Small intestine (tissue), 16 donors: ENCODE results near the gene FEM1B. TPM values are rescaled to one million over a fixed set of nuclear protein-coding genes. Genes with fewer than 3 reads are reported as not detected.

ENCODE experiments used
- DNase-seq, 2 donors: peaks; one replicate each; pipeline versions ENCODE4 v3.0.0 to v3.0.0-alpha.2; 2013
- FAIRE-seq: peaks from 2 replicates; lab custom pipeline; 2012; peaks lifted over from hg19 to GRCh38; lab: Jason Lieb, UNC
- H3K27ac ChIP-seq, 3 donors: one replicate each; pipeline ENCODE4 v1.5.1; 2013; ENCODE audit warnings: low read length in 2 of 3, mild to moderate bottlenecking in 2 of 3, control low read depth in 1 of 3, inconsistent platforms in 1 of 3, low read depth in 1 of 3, moderate library complexity in 1 of 3
- H3K27me3 ChIP-seq, 3 donors: one replicate each; pipeline ENCODE4 v1.6.1; 2013; ENCODE audit warnings: low read length in 3 of 3, inconsistent platforms in 1 of 3; ENCODE audit not compliant: control insufficient read depth in 3 of 3, insufficient read depth in 3 of 3
- H3K36me3 ChIP-seq, 3 donors: one replicate each; pipeline ENCODE4 v1.6.1; 2013; ENCODE audit warnings: low read length in 3 of 3, inconsistent platforms in 1 of 3, low read depth in 1 of 3, mild to moderate bottlenecking in 1 of 3, moderate library complexity in 1 of 3; ENCODE audit not compliant: control insufficient read depth in 3 of 3, insufficient read depth in 2 of 3
- H3K4me1 ChIP-seq, 3 donors: one replicate each; pipeline ENCODE4 v1.6.1; 2013; ENCODE audit warnings: low read length in 2 of 3, inconsistent platforms in 1 of 3, low read depth in 1 of 3, mild to moderate bottlenecking in 1 of 3, moderate library complexity in 1 of 3; ENCODE audit not compliant: control insufficient read depth in 3 of 3, insufficient read depth in 2 of 3
- H3K4me3 ChIP-seq, 3 donors: one replicate each; pipeline ENCODE4 v1.5.1; 2013; ENCODE audit warnings: low read length in 3 of 3, control low read depth in 1 of 3, inconsistent platforms in 1 of 3, low read depth in 1 of 3, mild to moderate bottlenecking in 1 of 3, moderate library complexity in 1 of 3
- H3K9me3 ChIP-seq, 2 donors: one replicate each; pipeline ENCODE4 v1.6.1; 2013; ENCODE audit warnings: low read depth in 1 of 2, low read length in 1 of 2; ENCODE audit not compliant: control insufficient read depth in 2 of 2, insufficient read depth in 1 of 2
- WGBS, 3 donors: extraction: QIAGEN DNeasy Blood & Tissue Kit; methylation state at CpG; one replicate each; pipeline ENCODE4 v1.1.7; 2013; 5-methylcytosine and 5-hydroxymethylcytosine counted together
- long read RNA-seq, 10 donors: transcript quantifications; one replicate each; lab custom pipeline, GENCODE V29; 2026
- polyA plus RNA-seq, 4 donors: library from polyadenylated mRNA; stranded (reverse) in 3 of 4; unstranded in 1 of 4; fragments of 200-250 nt in 3 of 4; fragments of 120-200 nt in 1 of 4; gene quantifications; one replicate each; pipeline versions ENCODE4 v1.2.1 to v1.2.3, GENCODE V29; 2013
- donor health status: healthy with polysubstance abuse.
- donor health status: control.
- donor health status: control.
- donor health status: Bipolar disorder and iron deficiency.
- donor health status: healthy.

FEM1B gene
- 10 to 100 TPM; 11.3 to 54.7 (median 13.6) TPM for polyA plus RNA-seq
- long read RNA-seq, donor 1 = 0 reads
- long read RNA-seq, donor 2, full-length matches to known transcripts = 5 of 5 reads
- long read RNA-seq, donor 2, partial matches to known transcripts = 0 of 5 reads
- long read RNA-seq, donor 2, other reads (novel, unspliced or antisense) = 0 of 5 reads
- long read RNA-seq, donor 3, full-length matches to known transcripts = 12 of 18 reads
- long read RNA-seq, donor 3, partial matches to known transcripts = 6 of 18 reads
- long read RNA-seq, donor 3, other reads (novel, unspliced or antisense) = 0 of 18 reads
- long read RNA-seq, donor 4 = 0 reads
- long read RNA-seq, donor 5 = 0 reads
- long read RNA-seq, donor 6, full-length matches to known transcripts = 15 of 15 reads
- long read RNA-seq, donor 6, partial matches to known transcripts = 0 of 15 reads
- long read RNA-seq, donor 6, other reads (novel, unspliced or antisense) = 0 of 15 reads
- long read RNA-seq, donor 7, full-length matches to known transcripts = 15 of 15 reads
- long read RNA-seq, donor 7, partial matches to known transcripts = 0 of 15 reads
- long read RNA-seq, donor 7, other reads (novel, unspliced or antisense) = 0 of 15 reads
- long read RNA-seq, donor 8, full-length matches to known transcripts = 1 of 1 reads
- long read RNA-seq, donor 8, partial matches to known transcripts = 0 of 1 reads
- long read RNA-seq, donor 8, other reads (novel, unspliced or antisense) = 0 of 1 reads
- long read RNA-seq, donor 9, full-length matches to known transcripts = 1 of 1 reads
- long read RNA-seq, donor 9, partial matches to known transcripts = 0 of 1 reads
- long read RNA-seq, donor 9, other reads (novel, unspliced or antisense) = 0 of 1 reads
- long read RNA-seq, donor 10, full-length matches to known transcripts = 17 of 17 reads
- long read RNA-seq, donor 10, partial matches to known transcripts = 0 of 17 reads
- long read RNA-seq, donor 10, other reads (novel, unspliced or antisense) = 0 of 17 reads

- Histone ChIP-seq H3K4me1 (peaks cover 1 to 44% (median 9%) of the 10 kb centered on the region in 3 donors), H3K27me3 (no peaks in the 10 kb centered on the region), H3K36me3 (peaks cover 0 to 3% (median 0%) of the 10 kb centered on the region in 3 donors), H3K9me3 (no peaks in the 10 kb centered on the region), H3K27ac (peak within 1 kb of the TSS; percentile 90 to 99 (median 95)), H3K4me3 (peak within 1 kb of the TSS; percentile 72 to 95 (median 88))
- peak; percentile 94 to 98 for DNase-seq
- WGBS, 3 donors = 0% methylated on average over 63 to 85 of the region's 85 CpGs
- no peak for FAIRE-seq
Observed at GRCh38 chr15:68277603-68278344, at the start of gene FEM1B. Gene FEM1B (plus strand): TSS chr15:68277745. CDS start chr15:68278418, 673 bp downstream.

- H3K27ac ChIP-seq = peak overlapping the region in 1 of 3 donors; percentile 89
- H3K36me3 ChIP-seq = peaks cover 0 to 9% (median 0%) of the 10 kb centered on the region in 3 donors
- DNase-seq (peak; percentile 27 to 54), FAIRE-seq (no peak)
- H3K27me3 ChIP-seq = no peaks in the 10 kb centered on the region
- H3K9me3 ChIP-seq = peaks cover 0 to 3% of the 10 kb centered on the region in 2 donors
- WGBS, 3 donors = 13 to 34% (median 21%) methylated on average over 25 of the region's 25 CpGs
- H3K4me3 ChIP-seq = peak overlapping the region; percentile 9 to 82 (median 71)
- H3K4me1 ChIP-seq = peaks cover 0 to 36% (median 12%) of the 10 kb centered on the region in 3 donors
Observed at GRCh38 chr15:68228143-68228970, 49.2 kb upstream of the FEM1B start.

GRCh38 chr15:68228971-68229385, 48.6 kb upstream of the FEM1B start:
- peaks cover 0 to 6% (median 0%) of the 10 kb centered on the region in 3 donors for H3K36me3 ChIP-seq
- peaks cover 0 to 42% (median 15%) of the 10 kb centered on the region in 3 donors for H3K4me1 ChIP-seq
- WGBS, 3 donors = 1% methylated on average over 18 to 39 of the region's 39 CpGs
- DNase-seq (no peak), FAIRE-seq (no peak)
- H3K9me3 ChIP-seq = peaks cover 0 to 3% of the 10 kb centered on the region in 2 donors
- no peaks in the 10 kb centered on the region for H3K27me3 ChIP-seq
- H3K27ac ChIP-seq = peak overlapping the region in 2 of 3 donors; percentile 36 to 89
- H3K4me3 ChIP-seq = peak overlapping the region; percentile 71 to 85 (median 82)

GRCh38 chr15:68229386-68230156, 48.0 kb upstream of the FEM1B start, which contains the start of gene CLN6:
Gene CLN6 (minus strand): TSS chr15:68229728. CDS start chr15:68229584, 144 bp downstream.
- peaks cover 0 to 48% (median 15%) of the 10 kb centered on the region in 3 donors for H3K4me1 ChIP-seq
- 1 to 2% (median 1%) methylated on average over 39 to 82 of the region's 82 CpGs for WGBS, 3 donors
- peak within 1 kb of the TSS; percentile 47 to 89 (median 69) for H3K27ac ChIP-seq
- H3K27me3 ChIP-seq = no peaks in the 10 kb centered on the region
- peaks cover 0 to 6% (median 0%) of the 10 kb centered on the region in 3 donors for H3K36me3 ChIP-seq
- DNase-seq = peak; percentile 83 to 95
- peak within 1 kb of the TSS; percentile 71 to 85 (median 82) for H3K4me3 ChIP-seq
- no peak for FAIRE-seq
- peaks cover 0 to 3% of the 10 kb centered on the region in 2 donors for H3K9me3 ChIP-seq

- Histone ChIP-seq H3K4me3 (peak overlapping the region; percentile 43 to 82 (median 68)), H3K36me3 (peaks cover 0 to 6% (median 0%) of the 10 kb centered on the region in 3 donors), H3K27ac (peak overlapping the region in 2 of 3 donors; percentile 69 to 79), H3K27me3 (no peaks in the 10 kb centered on the region), H3K9me3 (no peaks in the 10 kb centered on the region), H3K4me1 (peaks cover 0 to 48% (median 15%) of the 10 kb centered on the region in 3 donors)
- no peak for FAIRE-seq
- peak in 1 of 2 donors; percentile 45 for DNase-seq
- WGBS, 3 donors = 46 to 52% (median 50%) methylated on average over 20 of the region's 20 CpGs
Observed at GRCh38 chr15:68230157-68231100, 47.1 kb upstream of the FEM1B start.

- no peak overlapping the region for H3K27ac ChIP-seq
- H3K4me3 ChIP-seq = no peak overlapping the region
- H3K27me3 ChIP-seq = no peaks in the 10 kb centered on the region
- H3K9me3 ChIP-seq = no peaks in the 10 kb centered on the region
- 79 to 86% (median 84%) methylated on average over 9 of the region's 9 CpGs for WGBS, 3 donors
- H3K36me3 ChIP-seq = peaks cover 0 to 6% (median 0%) of the 10 kb centered on the region in 3 donors
- FAIRE-seq = no peak
- DNase-seq = no peak
- peaks cover 0 to 48% (median 15%) of the 10 kb centered on the region in 3 donors for H3K4me1 ChIP-seq
Observed at GRCh38 chr15:68231102-68231818, 46.3 kb upstream of the FEM1B start.
